GM12878 (cell line): Measurements from ENCODE around the gene MITF. TPM values are rescaled to one million over a fixed set of nuclear protein-coding genes. Genes with fewer than 3 reads are reported as not detected.

Experiments
- ATAC-seq: fragments of 200-7000 bp; cut with Tn5 transposase; 3 replicates; pipeline ENCODE4 v1.9.1; 2020; ENCODE audit warnings: mild to moderate bottlenecking, moderate library complexity
- BruUV-seq: library from RNA; stranded (reverse); fragments of 400-500 nt; replicated peaks from 2 replicates; lab custom pipeline; 2021; lab: Mats Ljungman, UMichigan
- CTCF ChIA-PET: fragments of 300-600 bp; sonication (Branson Sonifier 250); formaldehyde crosslinking; extraction: SDS; loops from one replicate; lab custom pipeline; 2021; ENCODE audit warnings: inconsistent platforms; lab: Yijun Ruan, JAX
- POLR2A ChIA-PET: fragments of 350-600 bp; formaldehyde crosslinking; extraction: SDS; loops from one replicate; lab custom pipeline; 2021; ENCODE audit warnings: inconsistent platforms; lab: Charles Lee
- RAD21 ChIA-PET: fragments of 300-600 bp; sonication (Branson Sonifier 250); formaldehyde crosslinking; loops from one replicate; lab custom pipeline; 2023; ENCODE audit warnings: antibody characterized with exemption; ENCODE audit not compliant: unreplicated experiment; lab: Charles Lee
- SMC1A ChIA-PET: fragments of 300-600 bp; sonication (Branson Sonifier 250); formaldehyde crosslinking; loops from one replicate; lab custom pipeline; 2023; ENCODE audit not compliant: unreplicated experiment, uncharacterized antibody; lab: Charles Lee
- DNase-seq: peaks from one replicate; pipeline ENCODE4 v3.0.0-alpha.2; 2011; ENCODE audit warnings: low read depth, low spot score
- FAIRE-seq: peaks from 3 replicates; lab custom pipeline; 2011; peaks lifted over from hg19 to GRCh38; lab: Jason Lieb, UNC
- H2AFZ ChIP-seq: 2 replicates; pipeline ENCODE4 v1.6.0; 2011; ENCODE audit warnings: low read depth, low read length, control low read depth; ENCODE audit not compliant: control insufficient read depth
- H3K27ac ChIP-seq: 2 replicates; pipeline ENCODE4 v1.5.1; 2011; ENCODE audit warnings: control low read depth; ENCODE audit not compliant: control insufficient read depth, insufficient read depth
- H3K27me3 ChIP-seq, 2 experiments: replicated peaks in 1 of 2; 2 replicates each; pipeline versions ENCODE4 v1.6.0 to v1.6.1; 2011; ENCODE audit warnings: low read length in 1 of 2; ENCODE audit not compliant: control insufficient read depth in 2 of 2, insufficient read depth in 2 of 2
- H3K36me3 ChIP-seq, 2 experiments: 2 replicates each; pipeline ENCODE4 v1.5.1; 2011; ENCODE audit warnings: low read length in 1 of 2; ENCODE audit not compliant: control insufficient read depth in 2 of 2, insufficient read depth in 2 of 2
- H3K4me1 ChIP-seq: 2 replicates; pipeline ENCODE4 v1.6.1; 2011; ENCODE audit warnings: mild to moderate bottlenecking, low read length, moderate library complexity, mixed read lengths; ENCODE audit not compliant: control insufficient read depth, insufficient read depth
- H3K4me2 ChIP-seq: 2 replicates; pipeline ENCODE4 v1.6.0; 2011; ENCODE audit warnings: control low read depth; ENCODE audit not compliant: control insufficient read depth, insufficient read depth
- H3K4me3 ChIP-seq: fragments of 200-600 bp; sonication (generic); 2 replicates; pipeline ENCODE4 v1.5.1; 2016
- H3K79me2 ChIP-seq: 2 replicates; pipeline ENCODE4 v1.6.0; 2011; ENCODE audit warnings: low read length; ENCODE audit not compliant: control insufficient read depth, insufficient read depth
- H3K9ac ChIP-seq: 2 replicates; pipeline ENCODE4 v1.8.0; 2011; ENCODE audit warnings: low read length, control low read depth, mixed read lengths; ENCODE audit not compliant: control insufficient read depth, insufficient read depth
- H3K9me3 ChIP-seq: replicated peaks from 3 replicates; pipeline ENCODE4 v1.5.1; 2011; ENCODE audit warnings: mild to moderate bottlenecking, low read length; ENCODE audit not compliant: control insufficient read depth, insufficient read depth
- H4K20me1 ChIP-seq: 2 replicates; pipeline ENCODE4 v1.6.0; 2011; ENCODE audit not compliant: control insufficient read depth, insufficient read depth
- FOXK2 ChIP-seq: fragments of 450-650 bp; IDR thresholded peaks from 2 replicates; pipeline ENCODE4 v1.6.1; 2017; ENCODE audit warnings: mild to moderate bottlenecking, moderate library complexity
- HDAC2 ChIP-seq: fragments of 200-600 bp; sonication (generic); IDR thresholded peaks from 2 replicates; pipeline ENCODE4 v1.6.1; 2017
- KDM1A ChIP-seq: fragments of 200-600 bp; sonication (generic); IDR thresholded peaks from 2 replicates; pipeline ENCODE4 v1.6.1; 2016; ENCODE audit warnings: borderline replicate concordance
- MTA2 ChIP-seq: fragments of 450-650 bp; IDR thresholded peaks from 2 replicates; pipeline ENCODE4 v1.6.1; 2016; ENCODE audit warnings: low read depth, mild to moderate bottlenecking, moderate library complexity
- NBN ChIP-seq: fragments of 450-650 bp; IDR thresholded peaks from 2 replicates; pipeline ENCODE4 v1.6.1; 2016
- NFXL1 ChIP-seq: fragments of 450-650 bp; IDR thresholded peaks from 2 replicates; pipeline ENCODE4 v1.6.1; 2017; ENCODE audit warnings: antibody characterized with exemption, mild to moderate bottlenecking, borderline replicate concordance
- RFX5 ChIP-seq: IDR thresholded peaks from 2 replicates; pipeline ENCODE4 v1.6.1; 2011; ENCODE audit warnings: low read depth, low read length, improper control_type of control experiment
- SP1 ChIP-seq: IDR thresholded peaks from one replicate; pipeline ENCODE4 v1.6.1; 2011; ENCODE audit warnings: low read depth, low read length
- WGBS: methylation state at CpG from one replicate; pipeline ENCODE4 v1.1.6; 2016; ENCODE audit warnings: low lambda C conversion rate; ENCODE audit not compliant: insufficient replicate concordance, insufficient coverage; ENCODE audit errors: missing lambda C conversion rate; 5-methylcytosine and 5-hydroxymethylcytosine counted together
- in situ Hi-C: fragments of 300-500 bp; cut with MboI; formaldehyde crosslinking; loops from 9 replicates; pipeline ENCODE4 v1.14.3; 2018; ENCODE audit warnings: mixed read lengths
- intact Hi-C: fragments of 100-400 bp; cut with micrococcal nuclease; formaldehyde crosslinking; loops from one replicate; pipeline ENCODE4 v1.14.2; 2022; ENCODE audit not compliant: unreplicated experiment
- polyA plus RNA-seq, 11 experiments: library from polyadenylated mRNA; depleted of rRNA in 4 of 11; unstranded in 6 of 11; stranded (reverse) in 5 of 11; fragments of >200 nt; fragmentation: Nextera tagmentation in 4 of 11; fragmentation: Illumina TruSeq in 1 of 11; extraction: Ambion mirVana in 4 of 11; extraction: Trizol in 1 of 11; gene quantifications; 1 replicate in 1 of 11; 2 replicates in 10 of 11; pipeline versions ENCODE4 v1.2.1 to v1.2.3, GENCODE V29; 2011 to 2016; ENCODE audit warnings: inconsistent platforms in 2 of 11, missing spikeins in 2 of 11, low read depth in 1 of 11
- total RNA-seq, 4 experiments: library from RNA; depleted of rRNA in 3 of 4; stranded (reverse); fragments of >200 nt in 3 of 4; fragmentation: Illumina TruSeq in 1 of 4; extraction: Trizol in 1 of 4; gene quantifications; 2 replicates each; pipeline versions ENCODE4 v1.2.1 to v1.2.3, GENCODE V29; 2013 to 2021
- TF ChIP-seq, protein P1 (sequence below): IDR thresholded peaks from 2 replicates; pipeline ENCODE4 v1.6.1; 2011; ENCODE audit warnings: low read depth, mild to moderate bottlenecking, low read length, moderate library complexity, borderline replicate concordance; ENCODE audit errors: extremely low read depth
- TF ChIP-seq, protein P2 (sequence below): IDR thresholded peaks from 2 replicates; pipeline ENCODE4 v1.6.1; 2012; ENCODE audit warnings: improper control_type of control experiment, low read depth, low read length; ENCODE audit not compliant: insufficient replicate concordance

MITF gene
- total and polyA plus RNA-seq, 10 of the 15 experiments (the other 5 are each of a cell fraction or from before 2014, with no cell fraction given), result under 0.01 to 0.90 (median 0.06) TPM; not detected in 3

DNA sequence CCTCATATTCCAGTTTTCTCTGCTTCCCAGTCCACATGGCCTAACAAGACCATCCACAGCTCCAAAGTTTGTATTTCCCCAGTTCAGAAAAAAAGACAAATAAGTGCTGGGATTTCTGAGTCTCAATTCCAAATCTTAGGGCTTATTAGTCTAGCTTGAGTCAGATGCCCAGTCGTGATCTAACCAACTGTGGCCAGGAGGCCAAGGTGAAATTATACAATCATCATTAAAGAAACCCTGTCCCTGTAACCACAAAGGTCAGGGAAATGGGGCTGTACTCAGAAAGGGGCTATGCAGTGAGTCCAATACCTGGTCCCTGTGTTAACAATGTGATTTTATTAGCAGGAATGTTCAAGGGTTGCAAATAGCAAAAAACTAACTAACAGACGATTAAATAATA lies 40.5 kb upstream of the MITF start:
- intact Hi-C loops, result no loop called here
- Histone ChIP-seq H3K4me2 (no peak overlapping the region), H3K9ac (no peak overlapping the region), H3K4me3 (no peak overlapping the region), H2AFZ (no peak overlapping the region), H3K9me3 (no peaks in the 10 kb centered on the region), H3K79me2 (no peaks in the 10 kb centered on the region), H3K27ac (no peak overlapping the region), H3K4me1 (no peaks in the 10 kb centered on the region), H3K36me3 (no peaks in the 10 kb centered on the region), H4K20me1 (no peaks in the 10 kb centered on the region), H3K27me3 (no peaks in the 10 kb centered on the region)
- ATAC-seq (no peak), DNase-seq (no peak), FAIRE-seq (no peak)
- RAD21 ChIA-PET, result no interaction called here
- POLR2A ChIA-PET, result no interaction called here
- BruUV-seq, result no TSS peak
- in situ Hi-C loops, result no loop called here
- CTCF ChIA-PET, result no interaction called here
- SMC1A ChIA-PET, result interaction anchor here (1.0 kb wide), 1 partner anchor 15 kb away, joined by 3 read pairs; no protein-coding TSS in a partner anchor
- TF ChIP-seq, protein P1, sequence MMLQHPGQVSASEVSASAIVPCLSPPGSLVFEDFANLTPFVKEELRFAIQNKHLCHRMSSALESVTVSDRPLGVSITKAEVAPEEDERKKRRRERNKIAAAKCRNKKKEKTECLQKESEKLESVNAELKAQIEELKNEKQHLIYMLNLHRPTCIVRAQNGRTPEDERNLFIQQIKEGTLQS, result no peak
- no peak for TF ChIP-seq SP1
- WGBS, result 12% methylated on average over 2 of the region's 2 CpGs

DNA sequence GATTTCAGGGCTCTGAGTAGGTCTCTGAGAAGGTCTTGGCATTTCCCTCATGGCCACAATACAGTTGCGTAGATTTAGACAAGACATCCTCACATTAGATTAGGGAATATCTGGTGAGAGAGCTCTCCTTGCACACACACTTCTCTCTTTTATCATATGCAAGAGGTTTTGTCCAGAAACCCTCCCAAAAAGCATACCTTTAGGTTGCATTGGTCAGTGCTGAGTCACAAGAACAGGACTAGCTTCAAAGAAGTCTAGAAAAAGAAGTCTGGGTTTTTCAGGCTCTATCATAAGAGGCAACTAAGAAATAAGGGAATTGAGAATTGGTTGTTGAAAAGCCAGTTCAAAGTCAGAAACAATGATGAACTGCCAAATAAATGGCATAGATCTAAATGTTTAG lies 40.1 kb upstream of the MITF start:
- H3K27ac ChIP-seq, result no peak overlapping the region
- H3K79me2 ChIP-seq, result no peaks in the 10 kb centered on the region
- 0% methylated on average over 1 of the region's 1 CpG for WGBS
- no peak overlapping the region for H3K4me3 ChIP-seq
- no peaks in the 10 kb centered on the region for H4K20me1 ChIP-seq
- no peaks in the 10 kb centered on the region for H3K27me3 ChIP-seq
- no TSS peak for BruUV-seq
- ChIA-PET POLR2A (no interaction called here), RAD21 (no interaction called here), SMC1A (no interaction called here), CTCF (no interaction called here)
- no peak overlapping the region for H3K9ac ChIP-seq
- no peak overlapping the region for H2AFZ ChIP-seq
- DNase-seq, result no peak
- H3K36me3 ChIP-seq, result no peaks in the 10 kb centered on the region
- H3K9me3 ChIP-seq, result no peaks in the 10 kb centered on the region
- no peaks in the 10 kb centered on the region for H3K4me1 ChIP-seq
- in situ Hi-C loops, result no loop called here
- intact Hi-C loops, result no loop called here
- ATAC-seq, result no peak
- H3K4me2 ChIP-seq, result no peak overlapping the region
- no peak for FAIRE-seq
- TF ChIP-seq MTA2 (no peak), NFXL1 (no peak), RFX5 (no peak), KDM1A (no peak), NBN (no peak), FOXK2 (no peak), HDAC2 (no peak)
- TF ChIP-seq, protein P2, sequence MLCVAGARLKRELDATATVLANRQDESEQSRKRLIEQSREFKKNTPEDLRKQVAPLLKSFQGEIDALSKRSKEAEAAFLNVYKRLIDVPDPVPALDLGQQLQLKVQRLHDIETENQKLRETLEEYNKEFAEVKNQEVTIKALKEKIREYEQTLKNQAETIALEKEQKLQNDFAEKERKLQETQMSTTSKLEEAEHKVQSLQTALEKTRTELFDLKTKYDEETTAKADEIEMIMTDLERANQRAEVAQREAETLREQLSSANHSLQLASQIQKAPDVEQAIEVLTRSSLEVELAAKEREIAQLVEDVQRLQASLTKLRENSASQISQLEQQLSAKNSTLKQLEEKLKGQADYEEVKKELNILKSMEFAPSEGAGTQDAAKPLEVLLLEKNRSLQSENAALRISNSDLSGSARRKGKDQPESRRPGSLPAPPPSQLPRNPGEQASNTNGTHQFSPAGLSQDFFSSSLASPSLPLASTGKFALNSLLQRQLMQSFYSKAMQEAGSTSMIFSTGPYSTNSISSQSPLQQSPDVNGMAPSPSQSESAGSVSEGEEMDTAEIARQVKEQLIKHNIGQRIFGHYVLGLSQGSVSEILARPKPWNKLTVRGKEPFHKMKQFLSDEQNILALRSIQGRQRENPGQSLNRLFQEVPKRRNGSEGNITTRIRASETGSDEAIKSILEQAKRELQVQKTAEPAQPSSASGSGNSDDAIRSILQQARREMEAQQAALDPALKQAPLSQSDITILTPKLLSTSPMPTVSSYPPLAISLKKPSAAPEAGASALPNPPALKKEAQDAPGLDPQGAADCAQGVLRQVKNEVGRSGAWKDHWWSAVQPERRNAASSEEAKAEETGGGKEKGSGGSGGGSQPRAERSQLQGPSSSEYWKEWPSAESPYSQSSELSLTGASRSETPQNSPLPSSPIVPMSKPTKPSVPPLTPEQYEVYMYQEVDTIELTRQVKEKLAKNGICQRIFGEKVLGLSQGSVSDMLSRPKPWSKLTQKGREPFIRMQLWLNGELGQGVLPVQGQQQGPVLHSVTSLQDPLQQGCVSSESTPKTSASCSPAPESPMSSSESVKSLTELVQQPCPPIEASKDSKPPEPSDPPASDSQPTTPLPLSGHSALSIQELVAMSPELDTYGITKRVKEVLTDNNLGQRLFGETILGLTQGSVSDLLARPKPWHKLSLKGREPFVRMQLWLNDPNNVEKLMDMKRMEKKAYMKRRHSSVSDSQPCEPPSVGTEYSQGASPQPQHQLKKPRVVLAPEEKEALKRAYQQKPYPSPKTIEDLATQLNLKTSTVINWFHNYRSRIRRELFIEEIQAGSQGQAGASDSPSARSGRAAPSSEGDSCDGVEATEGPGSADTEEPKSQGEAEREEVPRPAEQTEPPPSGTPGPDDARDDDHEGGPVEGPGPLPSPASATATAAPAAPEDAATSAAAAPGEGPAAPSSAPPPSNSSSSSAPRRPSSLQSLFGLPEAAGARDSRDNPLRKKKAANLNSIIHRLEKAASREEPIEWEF, result no peak
